Heart left ventricle (tissue), 16 donors: ENCODE measurements around the gene ALK. TPM values are rescaled to one million over a fixed set of nuclear protein-coding genes. Genes with fewer than 3 reads are reported as not detected.

Experiments used
- ATAC-seq, 4 donors: fragments of 200-7000 bp; cut with Tn5 transposase; one replicate each; pipeline ENCODE4 v1.9.1; 2020 to 2022; ENCODE audit warnings: moderate library complexity in 4 of 4, mild to moderate bottlenecking in 3 of 4, moderate number of reproducible peaks in 1 of 4
- DNase-seq, 5 donors: peaks; one replicate each; pipeline ENCODE4 v3.0.0-alpha.2; 2020
- H3K27ac ChIP-seq, 12 donors: fragments of 200-600 bp; sonication (generic) in 4 of 12; one replicate each; pipeline versions ENCODE4 v1.5.0 to v1.8.0; 2016 to 2022; ENCODE audit warnings: mild to moderate bottlenecking in 2 of 12
- H3K27me3 ChIP-seq, 9 donors: fragments of 200-600 bp; sonication (generic) in 2 of 9; one replicate each; pipeline versions ENCODE4 v1.5.1 to v1.8.0; 2016 to 2022; ENCODE audit warnings: mild to moderate bottlenecking in 3 of 9
- H3K36me3 ChIP-seq, 9 donors: fragments of 200-600 bp; sonication (generic) in 2 of 9; one replicate each; pipeline versions ENCODE4 v1.5.0 to v1.8.0; 2018 to 2022; ENCODE audit warnings: mild to moderate bottlenecking in 2 of 9
- H3K4me1 ChIP-seq, 12 donors: fragments of 200-600 bp; sonication (generic) in 4 of 12; one replicate each; pipeline versions ENCODE4 v1.5.0 to v1.8.0; 2016 to 2022; ENCODE audit warnings: mild to moderate bottlenecking in 3 of 12
- H3K4me3 ChIP-seq, 12 donors: fragments of 200-600 bp; sonication (generic) in 4 of 12; one replicate each; pipeline versions ENCODE4 v1.5.0 to v1.8.0; 2017 to 2022; ENCODE audit warnings: mild to moderate bottlenecking in 9 of 12, moderate library complexity in 4 of 12
- H3K9me3 ChIP-seq, 12 donors: fragments of 200-600 bp; sonication (generic) in 4 of 12; one replicate each; pipeline versions ENCODE4 v1.5.0 to v1.8.0; 2016 to 2022; ENCODE audit warnings: mild to moderate bottlenecking in 1 of 12
- CTCF ChIP-seq, 12 donors: fragments of 200-600 bp; sonication (generic) in 4 of 12; IDR thresholded peaks; one replicate each; pipeline versions ENCODE4 v1.5.0 to v1.8.0; 2018 to 2022; ENCODE audit warnings: antibody characterized with exemption in 12 of 12, mild to moderate bottlenecking in 5 of 12
- POLR2A ChIP-seq, 2 donors: fragments of 450-650 bp; IDR thresholded peaks; one replicate each; pipeline ENCODE4 v1.6.1; 2017; ENCODE audit warnings: antibody characterized with exemption in 2 of 2, mild to moderate bottlenecking in 2 of 2, moderate library complexity in 2 of 2
- WGBS, 4 donors: extraction: QIAGEN DNeasy Blood & Tissue Kit in 2 of 4; methylation state at CpG; one replicate each; pipeline versions ENCODE4 v1.1.5 to v1.1.7; 2013 to 2018; 5-methylcytosine and 5-hydroxymethylcytosine counted together
- intact Hi-C, 10 donors: fragments of 100-400 bp; cut with DNase I; formaldehyde crosslinking; loops; one replicate each; pipeline versions ENCODE4 v1.11.1 to v1.14.2; 2022
- polyA plus RNA-seq, 2 donors: library from polyadenylated mRNA; stranded (reverse); fragments of 200-250 nt; gene quantifications; one replicate each; pipeline ENCODE4 v1.2.3, GENCODE V29; 2013
- total RNA-seq, 9 donors: library from RNA; depleted of rRNA in 2 of 9; stranded (reverse); fragments of >200 nt in 2 of 9; fragmentation: NEBNext Ultra II Directional in 3 of 9; extraction: Animal tissue kit (Norgen Biotek cat#: 25700) in 3 of 9; gene quantifications; one replicate each; pipeline versions ENCODE4 v1.1.0 to v1.2.4, GENCODE V29; 2016 to 2023
- donor health status: ischemic (EF 13 %, LVEDD 7.1; RV severe dilation, severe dysfunction).
- donor health status: healthy with polysubstance abuse.
- donor health status: DM: no; HTN: yes; CAD: no.
- donor health status: DM: no; HTN: no; CAD: no.
- donor health status: ischemic (EF 25% LVEDD 6.9; RV normal size, moderate dysfunction).
- donor health status: ischemic (EF 25% LVEDD 5.7; RV mildly dilated, moderate dysfunction).
- donor health status: healthy.
- donor health status: DM: yes; HTN: yes; CAD: no.
- donor health status: ischemic (EF 35%, LVEDD 5.7; RV mildly dilated, moderate dysfunction).
- donor health status: nonischemic (EF 11% LVEDD 7.7; RV severe dilation, severe dysfunction).
- donor health status: DM: yes; HTN: yes; CAD: no.
- donor health status: PGD.
- donor health status: ischemic (EF 29% LVEDD 5.4; RV normal size, mild dysfunction).
- donor health status: nonischemic (EF 23%, LVEDD 6.1; RV moderate dilation, normal function).

Gene ALK
- total and polyA plus RNA-seq, 11 donors, result 0.05 to 0.50 (median 0.13) TPM; not detected in 5

- no peak for DNase-seq
- intact Hi-C loops, result no loop called here
- ATAC-seq, result no peak
- no peak overlapping the region for H3K27ac ChIP-seq
- peaks cover 0 to 15% (median 0%) of the 10 kb centered on the region in 9 donors for H3K27me3 ChIP-seq
- H3K9me3 ChIP-seq, result no peaks in the 10 kb centered on the region
- TF ChIP-seq POLR2A (IDR thresholded peaks at IDR 0.05), result no peak
- no peak for TF ChIP-seq CTCF (IDR thresholded peaks at IDR 0.05)
- no peaks in the 10 kb centered on the region for H3K36me3 ChIP-seq
- peaks cover 0 to 8% (median 0%) of the 10 kb centered on the region in 12 donors for H3K4me1 ChIP-seq
- H3K4me3 ChIP-seq, result no peak overlapping the region
Measured at GRCh38 chr2:29954316-29954715, 32.9 kb upstream of the ALK start.

- no peak for TF ChIP-seq POLR2A (IDR thresholded peaks at IDR 0.05)
- TF ChIP-seq CTCF (IDR thresholded peaks at IDR 0.05), result no peak
- Histone ChIP-seq H3K27ac (no peak overlapping the region), H3K9me3 (no peaks in the 10 kb centered on the region), H3K4me3 (no peak overlapping the region), H3K4me1 (peaks cover 0 to 8% (median 0%) of the 10 kb centered on the region in 12 donors), H3K27me3 (peaks cover 0 to 15% (median 0%) of the 10 kb centered on the region in 9 donors), H3K36me3 (no peaks in the 10 kb centered on the region)
- intact Hi-C loops, result no loop called here
- no peak for ATAC-seq
- no peak for DNase-seq
Measured at GRCh38 chr2:29952973-29953372, 31.6 kb upstream of the ALK start.

GRCh38 chr2:29951576-29951975, 30.2 kb upstream of the ALK start:
- Histone ChIP-seq H3K27ac (no peak overlapping the region), H3K9me3 (no peaks in the 10 kb centered on the region), H3K4me3 (no peak overlapping the region), H3K4me1 (peaks cover 0 to 8% (median 0%) of the 10 kb centered on the region in 12 donors), H3K36me3 (no peaks in the 10 kb centered on the region), H3K27me3 (peaks cover 0 to 5% (median 0%) of the 10 kb centered on the region in 9 donors)
- 6 to 24% (median 15%) methylated on average over 1 of the region's 1 CpG for WGBS, 4 donors
- DNase-seq, result peak in 1 of 5 donors; percentile 27
- intact Hi-C loops, result no loop called here
- peak; percentile 87 to 95 (median 91) for ATAC-seq
- TF ChIP-seq POLR2A (IDR thresholded peaks at IDR 0.05), result no peak
- TF ChIP-seq CTCF (IDR thresholded peaks at IDR 0.05), result no peak

GRCh38 chr2:29950481-29950880, 29.1 kb upstream of the ALK start:
- TF ChIP-seq POLR2A (IDR thresholded peaks at IDR 0.05) (no peak), CTCF (IDR thresholded peaks at IDR 0.05) (no peak)

More at GRCh38 chr2:29950481-29950880, 29.1 kb upstream of the ALK start:
- WGBS, 4 donors, result 76 to 86% (median 77%) methylated on average over 3 of the region's 3 CpGs
- Histone ChIP-seq H3K4me3 (no peak overlapping the region), H3K27ac (no peak overlapping the region), H3K9me3 (no peaks in the 10 kb centered on the region), H3K36me3 (no peaks in the 10 kb centered on the region), H3K4me1 (peaks cover 0 to 8% (median 0%) of the 10 kb centered on the region in 12 donors), H3K27me3 (peaks cover 0 to 5% (median 0%) of the 10 kb centered on the region in 9 donors)
- intact Hi-C loops, result no loop called here
- ATAC-seq (no peak), DNase-seq (no peak)
